SK-N-DZ (cell line): ENCODE results near the gene SLC13A4.
"Not testable (repeated sequence)": the region's sequence is repeated elsewhere in the genome, so short reads cannot be mapped to it uniquely, and the experiment has no call there.

Experiments used
- DNase-seq: peaks from one replicate; pipeline ENCODE4 v3.0.0-alpha.2; 2015; ENCODE audit warnings: low spot score

The SLC13A4 gene

DNA sequence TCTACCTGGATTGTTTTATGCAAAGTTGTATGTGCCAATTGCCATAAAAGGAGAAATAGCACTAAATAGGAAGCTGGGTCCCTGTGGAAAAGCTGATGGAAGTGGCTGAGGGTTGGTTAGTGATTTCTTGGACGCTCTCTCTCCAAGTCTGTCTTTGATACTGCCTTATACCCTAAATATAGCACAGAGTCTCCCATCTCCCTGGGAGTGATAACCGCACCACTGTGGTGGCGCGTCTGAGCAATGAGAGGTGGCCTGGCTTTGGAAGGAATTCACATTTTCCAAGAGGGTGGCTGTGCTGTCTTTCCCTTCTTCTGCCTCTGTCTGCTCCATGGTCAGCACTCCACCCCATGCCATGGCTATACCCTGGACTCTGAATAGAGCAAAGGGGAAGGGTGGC is 34.4 kb downstream of the SLC13A4 start:
- DNase-seq: no peak

DNA sequence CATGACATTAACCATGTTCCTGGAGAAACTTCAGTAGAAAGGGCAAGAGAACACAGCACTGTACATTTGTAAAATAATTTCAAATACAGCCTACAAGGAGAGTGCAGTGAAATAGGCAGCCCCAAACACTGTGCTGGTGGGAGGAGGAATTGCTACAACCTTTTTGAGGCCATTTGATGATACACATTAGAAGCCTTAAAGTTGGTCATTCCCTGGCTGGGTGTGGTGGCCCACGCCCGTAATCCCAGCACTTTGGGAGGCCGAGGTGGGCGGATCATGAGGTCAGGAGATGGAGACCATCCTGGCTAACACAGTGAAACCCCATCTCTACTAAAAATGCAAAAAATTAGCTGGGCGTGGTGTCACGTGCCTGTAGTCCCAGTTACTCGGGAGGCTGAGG is 35.4 kb downstream of the SLC13A4 start:
- DNase-seq: not testable (repeated sequence)

- DNase-seq: no peak
Observed at GRCh38 chr7:135692055-135692454, 35.9 kb downstream of the SLC13A4 start.

DNA sequence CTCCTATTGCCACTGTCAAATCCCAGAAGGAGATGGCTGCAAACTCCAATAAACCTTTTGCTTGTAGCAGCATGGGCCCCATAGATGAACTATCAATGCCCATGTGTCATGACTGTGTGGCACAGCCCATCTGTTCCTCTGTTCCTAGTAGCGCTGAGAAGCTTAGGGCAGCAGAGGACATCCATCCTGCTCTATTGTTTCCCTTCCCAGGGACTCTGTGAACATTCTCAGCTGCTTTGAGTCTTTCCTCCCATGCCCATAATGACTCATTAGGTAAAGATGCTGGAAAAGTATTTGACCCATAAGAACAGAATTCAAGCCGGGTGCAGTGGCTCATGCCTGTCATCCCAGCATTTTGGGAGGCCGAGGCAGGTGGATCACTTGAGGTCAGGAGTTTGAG is 37.4 kb downstream of the SLC13A4 start:
- DNase-seq: no peak

- no peak for DNase-seq
Observed at GRCh38 chr7:135687466-135687865, 40.5 kb downstream of the SLC13A4 start.

- no peak for DNase-seq
Observed at GRCh38 chr7:135685306-135686084, 42.5 kb downstream of the SLC13A4 start.

DNA sequence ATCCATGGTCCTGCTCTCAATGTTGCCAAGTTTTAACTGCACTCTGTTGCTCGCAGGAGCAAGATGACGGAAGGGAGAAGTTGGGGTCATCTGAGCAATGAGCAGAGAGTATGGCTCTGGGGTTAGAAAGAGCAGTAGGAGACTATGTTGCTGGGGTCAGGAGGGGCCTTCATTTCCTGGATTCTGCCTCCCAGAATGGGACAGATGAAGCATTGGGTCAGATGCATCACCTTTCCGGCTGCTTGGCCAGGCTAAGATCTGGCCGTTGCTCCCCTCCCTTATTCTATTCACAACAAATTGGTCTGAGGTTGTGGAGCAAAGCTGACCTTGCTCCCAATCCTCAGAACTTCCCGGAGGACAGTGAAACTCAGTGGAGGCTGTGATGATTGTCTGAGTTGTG is 43.3 kb downstream of the SLC13A4 start:
- DNase-seq: no peak

DNA sequence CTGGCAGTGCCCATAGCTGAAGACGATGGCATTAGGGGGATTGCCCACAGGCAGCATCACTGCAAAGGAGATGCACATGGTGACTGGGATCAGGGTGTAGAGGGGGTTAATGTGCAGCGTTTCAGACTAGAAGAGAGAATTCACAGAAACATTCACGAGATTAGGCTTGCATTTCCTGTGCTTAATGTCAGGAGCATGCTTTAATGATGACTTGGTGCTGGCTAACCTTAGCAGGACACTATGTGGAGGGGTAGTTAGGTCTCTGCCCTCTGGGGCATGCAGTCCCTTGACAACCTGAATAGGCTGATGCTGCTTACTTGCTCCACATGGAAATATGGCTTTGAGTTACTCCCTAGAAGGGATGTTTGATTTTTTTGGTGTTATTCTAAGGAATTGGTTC is 43.9 kb downstream of the SLC13A4 start:
- DNase-seq: no peak

DNA sequence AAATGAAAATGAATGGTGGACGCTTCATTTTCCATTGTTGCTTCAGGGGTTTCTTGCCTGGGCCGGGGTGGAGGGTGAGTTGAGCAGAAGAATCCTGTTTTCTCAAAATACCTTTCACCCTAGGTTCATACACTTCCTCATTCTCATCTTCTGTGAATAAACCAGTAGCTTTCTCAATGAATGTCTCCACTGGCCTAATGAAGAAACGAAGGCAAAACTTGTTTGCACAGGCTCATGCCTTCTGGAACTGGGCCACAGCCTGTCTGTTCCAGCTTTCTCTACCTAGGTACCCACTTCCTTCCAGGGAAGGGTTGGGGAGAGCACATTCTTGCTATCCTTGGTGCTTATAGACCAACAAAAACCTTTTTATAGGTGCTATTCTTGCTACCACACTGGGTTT is 44.4 kb downstream of the SLC13A4 start:
- no peak for DNase-seq

DNA sequence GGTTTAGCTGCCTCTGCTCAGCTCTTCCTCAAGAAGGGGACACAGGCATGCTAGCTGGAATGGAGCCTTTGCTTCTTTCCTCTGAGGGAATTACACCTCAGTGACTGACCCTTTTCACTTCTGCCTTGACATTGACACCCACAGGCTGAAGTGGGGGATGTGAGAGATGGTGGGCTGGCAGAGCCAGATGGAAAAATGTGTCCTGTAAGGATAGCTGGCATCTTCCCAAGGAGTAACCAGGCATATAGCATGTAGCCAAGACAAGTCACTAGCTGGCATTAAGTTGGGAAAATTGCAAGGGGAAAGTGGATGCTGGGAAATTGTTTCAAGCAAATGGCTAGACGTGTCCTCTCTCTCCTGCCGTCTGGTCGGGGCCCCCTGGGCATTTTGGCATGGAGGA is 45.8 kb downstream of the SLC13A4 start:
- DNase-seq: no peak

DNA sequence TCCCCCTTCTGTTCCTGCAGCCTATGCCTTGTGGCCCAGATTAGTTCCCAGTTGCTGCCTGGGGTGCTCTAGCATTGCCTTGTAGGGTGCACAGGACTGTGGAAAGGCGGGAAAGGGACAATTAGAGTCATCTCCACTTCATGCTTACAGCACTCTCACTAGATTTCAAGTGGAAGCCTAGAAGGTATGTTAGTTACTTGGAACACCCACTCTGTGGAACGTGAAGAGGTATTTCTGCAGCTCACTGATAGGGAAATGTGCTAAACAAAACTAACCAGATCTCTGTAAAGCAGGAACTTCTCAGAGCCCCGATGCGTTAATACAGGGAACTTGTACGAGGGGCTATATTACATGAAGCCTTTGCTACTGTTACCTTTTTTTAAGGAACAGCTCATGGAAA is 46.2 kb downstream of the SLC13A4 start:
- no peak for DNase-seq

DNA sequence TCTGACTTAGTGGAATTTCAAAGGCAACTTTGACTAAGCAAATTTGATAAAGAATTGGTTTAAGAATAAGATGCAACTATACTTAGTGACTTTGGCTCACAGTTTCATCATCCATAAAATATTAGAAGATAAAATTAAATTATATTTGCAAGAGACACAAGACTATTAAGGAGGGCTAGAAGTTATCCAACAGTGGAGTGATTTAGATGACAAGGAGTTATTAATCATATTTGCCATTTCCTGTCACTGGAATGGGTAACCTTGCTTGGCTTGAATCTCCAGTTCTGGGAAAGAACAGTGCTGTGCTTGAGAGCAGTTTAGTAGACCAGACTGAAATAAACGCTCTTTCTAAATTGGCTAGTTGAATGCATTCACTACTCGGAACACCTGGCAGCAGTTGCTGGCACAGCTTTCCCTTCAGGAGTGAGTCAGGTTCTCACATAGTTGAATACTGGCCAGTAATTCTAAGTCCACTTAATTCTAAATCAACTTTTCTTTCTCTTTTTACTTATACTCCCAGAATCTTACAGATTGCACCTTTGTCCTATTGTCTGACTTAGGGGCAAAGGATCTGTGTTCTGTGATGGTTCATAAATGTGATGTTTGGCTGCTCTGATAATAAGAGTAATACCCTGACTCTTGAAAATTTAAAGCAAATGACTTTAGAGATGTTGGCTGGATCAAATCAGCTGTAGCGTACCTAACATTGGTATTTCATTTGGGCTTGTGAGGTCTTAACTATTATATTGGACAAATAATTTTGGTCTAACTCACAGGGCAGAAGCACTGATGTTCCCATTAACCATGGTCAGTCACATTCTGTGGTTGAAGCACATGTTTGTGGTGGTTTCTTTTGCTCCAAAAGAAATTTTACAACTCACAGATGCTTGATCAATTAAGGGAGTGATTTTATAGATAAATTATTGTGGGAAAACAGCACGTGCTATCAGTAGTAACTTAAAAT is 49.1 kb downstream of the SLC13A4 start:
- no peak for DNase-seq

DNA sequence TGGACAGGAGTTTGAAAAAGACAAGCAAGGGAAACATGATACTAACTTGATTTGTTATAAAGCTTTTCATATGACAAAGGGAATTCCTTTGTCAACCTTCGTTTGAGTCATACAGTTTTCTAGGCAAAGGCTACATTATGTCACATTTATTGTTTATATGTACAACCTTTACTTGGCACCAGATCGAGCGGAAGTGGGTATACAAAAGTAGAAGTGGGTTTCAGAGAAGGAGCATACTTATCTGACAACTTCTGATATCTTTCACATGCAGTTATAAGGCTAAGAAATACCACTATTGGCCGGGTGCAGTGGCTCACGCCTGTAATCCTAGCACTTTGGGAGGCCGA is 54.7 kb downstream of the SLC13A4 start:
- no peak for DNase-seq

GRCh38 chr7:135672560-135673359 is 55.2 kb downstream of the SLC13A4 start:
- peak; percentile 41 for DNase-seq

DNA sequence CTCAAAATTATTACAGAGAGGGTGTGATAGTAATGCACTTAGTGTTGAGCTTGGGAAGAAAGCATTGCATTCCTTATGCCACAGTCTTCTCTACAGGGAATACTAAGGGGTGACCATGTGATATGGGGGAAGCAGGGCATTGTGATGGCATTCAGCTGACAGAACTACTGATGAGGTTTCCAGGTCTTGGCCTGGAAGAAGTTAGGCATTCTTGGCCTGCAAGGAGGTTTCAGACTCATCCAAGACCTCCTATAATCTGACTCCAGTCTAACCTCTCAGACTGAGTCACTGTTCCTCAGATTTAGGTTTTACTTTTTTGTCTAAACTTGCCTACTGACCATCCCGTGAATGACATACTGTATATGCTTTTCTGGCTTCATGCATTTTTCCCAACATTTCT is 57.8 kb downstream of the SLC13A4 start:
- DNase-seq: no peak

DNA sequence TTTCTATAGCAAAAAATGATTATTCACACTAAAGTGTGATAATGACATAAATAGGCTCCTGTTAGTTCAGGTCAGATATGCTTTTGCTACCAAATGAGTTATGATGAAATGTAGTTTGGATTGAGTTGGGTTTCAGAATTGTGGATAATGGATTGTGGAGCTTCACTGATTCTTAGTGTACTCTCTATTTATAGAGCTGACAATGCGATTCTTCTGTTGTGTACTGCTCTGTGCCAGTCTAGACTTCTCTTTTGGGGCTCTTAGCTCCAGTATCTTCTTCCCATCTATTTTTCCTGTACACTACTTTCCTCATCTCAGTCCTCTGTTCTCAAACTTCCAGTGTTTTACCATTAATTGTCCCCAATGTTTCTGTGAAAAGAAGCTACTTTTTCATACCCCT is 58.2 kb downstream of the SLC13A4 start:
- no peak for DNase-seq

DNA sequence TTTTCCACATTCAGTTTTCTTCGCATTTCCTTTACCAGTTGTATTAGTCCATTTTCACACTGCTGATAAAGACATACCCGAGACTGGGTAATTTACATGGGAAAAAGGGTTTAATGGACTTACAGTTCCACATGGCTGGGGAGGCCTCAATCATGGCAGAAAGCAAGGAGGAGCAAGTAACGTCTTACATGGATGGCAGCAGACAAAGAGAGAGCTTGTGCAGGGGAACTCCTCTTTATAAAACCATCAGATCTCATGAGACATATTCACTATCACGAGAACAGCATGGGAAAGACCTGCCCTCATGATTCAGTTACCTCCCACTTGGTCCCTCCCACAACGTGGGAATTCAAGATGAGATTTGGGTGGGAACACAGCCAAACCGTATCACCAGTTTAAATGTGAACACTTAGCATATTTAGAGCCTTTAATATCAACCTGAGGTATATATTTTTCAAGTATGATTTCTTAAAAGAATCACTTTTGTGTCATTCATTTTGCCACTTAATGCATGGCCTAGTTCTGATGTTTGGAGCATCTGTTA is 59.1 kb downstream of the SLC13A4 start:
- not testable (repeated sequence) for DNase-seq

- DNase-seq: not testable (repeated sequence)
Observed at GRCh38 chr7:135667626-135668025, 60.4 kb downstream of the SLC13A4 start.

GRCh38 chr7:135666846-135667245 is 61.1 kb downstream of the SLC13A4 start:
- no peak for DNase-seq

DNA sequence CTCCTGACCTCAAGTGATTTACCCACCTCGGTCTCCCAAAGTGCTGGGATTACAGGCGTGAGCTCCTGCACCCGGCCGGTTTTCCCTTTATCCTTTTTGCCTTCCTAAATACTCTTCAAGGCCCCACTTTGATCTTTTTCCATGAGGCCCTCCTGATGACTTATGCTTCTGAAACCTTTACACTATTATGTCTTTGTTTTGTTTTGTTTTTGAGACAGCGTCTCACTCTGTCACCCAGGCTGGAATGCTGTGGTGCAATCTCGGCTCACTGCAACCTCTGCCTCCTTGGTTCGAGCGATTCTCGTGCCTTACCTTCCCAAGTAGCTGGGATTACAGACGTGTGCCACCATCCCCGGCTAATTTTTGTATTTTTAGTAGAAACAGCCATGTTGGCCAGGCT is 61.8 kb downstream of the SLC13A4 start:
- DNase-seq: no peak

- no peak for DNase-seq
Observed at GRCh38 chr7:135665042-135665441, 62.9 kb downstream of the SLC13A4 start.
